T-helper 2 cell treated with Interferon-gamma antibody and Interleukin-4, amounts not matched to agents 100 ng/mL and 5 ng/mL, for 36 hours (primary cell): ENCODE data around the gene RORB. TPM values are rescaled to one million over a fixed set of nuclear protein-coding genes. Genes with fewer than 3 reads are reported as not detected.
"Not testable (repeated sequence)": the region's sequence is repeated elsewhere in the genome, so short reads cannot be mapped to it uniquely, and the experiment has no call there.

Experiments
- intact Hi-C: fragments of 100-400 bp; cut with micrococcal nuclease; formaldehyde crosslinking; loops from one replicate; pipeline ENCODE4 v1.15.1; 2023
- total RNA-seq: library from RNA; stranded (reverse); gene quantifications from 2 replicates; pipeline ENCODE4 v1.2.3, GENCODE V29; 2022

RORB gene
- total RNA-seq, 1 donor from 2014 or later = 0.14 TPM

DNA sequence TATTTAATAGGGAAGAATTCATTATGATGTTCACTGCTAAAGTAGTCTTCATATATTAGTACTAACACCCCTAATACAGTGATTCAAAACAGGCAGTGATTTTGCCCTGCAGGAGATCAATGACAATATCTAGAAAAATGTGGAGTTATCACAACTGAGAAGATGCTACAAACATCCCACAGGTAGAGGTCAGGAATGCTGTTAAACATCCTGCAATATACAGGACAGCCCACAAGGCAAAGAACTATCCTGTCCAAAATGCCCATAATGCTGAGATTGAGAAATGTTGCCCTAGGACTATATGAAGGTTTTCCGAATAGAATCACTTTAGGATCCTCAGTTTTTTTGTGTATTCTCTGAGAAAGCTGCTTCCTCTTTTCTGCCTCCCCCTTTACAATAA, 15.3 kb downstream of the RORB start:
- intact Hi-C loops = no loop called here

DNA sequence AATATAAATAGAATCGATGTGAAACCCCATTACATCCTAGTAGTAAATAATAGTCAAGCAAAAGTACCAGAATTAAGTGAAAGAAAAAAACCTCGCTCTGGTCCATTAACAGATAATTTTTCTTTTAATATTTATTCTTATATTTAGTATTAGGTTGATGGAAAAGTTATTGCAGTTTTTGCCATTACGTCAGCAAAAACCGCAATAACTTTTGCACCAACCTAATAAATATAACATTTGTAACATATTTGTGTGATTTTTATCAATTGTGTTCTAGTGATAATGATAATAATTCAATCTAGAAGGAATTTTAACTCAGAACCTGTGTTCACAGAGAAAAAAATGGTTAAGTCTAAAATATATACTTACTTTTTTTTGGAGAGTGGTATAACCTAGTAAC, 16.1 kb downstream of the RORB start:
- intact Hi-C loops = no loop called here

DNA sequence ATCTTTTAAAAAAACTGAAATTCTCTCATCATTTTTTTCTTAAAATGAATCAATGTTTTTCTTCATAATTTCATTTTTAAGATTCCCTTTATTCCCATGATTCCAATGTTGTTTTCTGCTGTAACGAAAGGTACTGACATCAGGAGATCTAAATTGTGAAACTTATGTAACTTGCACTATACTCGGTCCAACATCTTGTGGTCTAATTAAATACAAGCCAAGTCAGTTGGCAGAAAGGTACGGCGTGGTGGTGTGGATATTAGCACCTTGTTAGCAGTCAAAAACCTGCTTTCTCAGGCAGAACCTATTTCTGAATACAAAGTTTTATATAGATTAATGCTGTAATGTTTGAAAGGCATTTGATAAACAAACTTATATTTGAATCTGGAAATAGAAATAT, 20.1 kb downstream of the RORB start:
- intact Hi-C loops = no loop called here

DNA sequence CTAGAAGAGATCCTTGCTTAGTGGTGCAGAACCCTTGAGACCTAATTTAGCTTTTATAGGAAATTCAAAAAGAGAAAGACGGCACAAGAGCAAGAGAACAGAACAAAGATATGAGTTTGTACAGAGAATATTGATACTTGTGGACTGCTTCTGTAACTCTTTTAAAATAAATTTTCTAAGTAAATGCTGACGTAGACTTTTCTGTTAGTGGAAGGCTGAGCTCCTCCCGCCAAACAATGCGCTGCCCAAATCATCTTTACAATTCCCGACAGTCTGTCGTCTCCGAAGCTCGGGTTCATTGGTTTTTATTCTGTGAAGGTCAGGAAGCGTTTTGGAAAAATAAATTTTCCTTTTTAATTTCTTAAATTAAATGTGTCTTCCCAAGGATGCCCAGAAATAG, 22.3 kb downstream of the RORB start:
- intact Hi-C loops = no loop called here

DNA sequence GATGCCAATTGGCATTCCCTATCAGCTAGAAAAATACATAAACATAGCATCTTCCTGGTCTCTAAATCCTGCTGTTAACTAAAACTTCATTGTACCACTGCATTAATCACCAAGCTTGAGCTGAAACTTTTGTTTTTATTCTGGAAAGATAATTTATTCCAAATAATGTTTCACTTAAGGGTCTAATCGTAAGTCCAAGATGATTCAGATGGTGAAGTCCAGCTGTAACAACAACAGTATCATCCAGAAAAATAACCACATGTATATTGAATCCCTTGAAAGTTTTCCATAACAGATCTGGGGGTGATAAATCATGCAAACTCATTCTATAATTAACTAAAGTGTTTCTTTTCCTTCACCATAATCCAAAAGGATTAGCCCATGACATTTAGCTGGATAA, 23.9 kb downstream of the RORB start:
- intact Hi-C loops = no loop called here

DNA sequence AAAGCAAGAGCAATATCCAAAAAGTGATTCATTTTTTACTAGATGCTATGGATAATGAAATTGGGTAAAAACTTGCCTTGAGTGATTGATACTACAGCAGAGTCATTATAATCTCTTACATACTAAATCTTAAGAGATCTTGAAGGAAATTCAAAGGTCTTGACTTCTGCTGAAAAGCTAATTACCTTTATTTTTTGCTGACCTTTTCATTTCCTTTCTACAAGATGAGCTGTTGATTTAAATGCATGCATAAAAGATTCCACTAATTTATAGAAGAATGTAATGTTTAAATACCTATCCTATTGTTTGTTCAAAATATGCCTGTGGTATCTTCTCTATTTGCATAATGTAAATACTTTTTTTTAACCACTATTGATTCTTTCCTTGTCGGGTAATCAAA, 27.2 kb downstream of the RORB start:
- intact Hi-C loops = no loop called here

DNA sequence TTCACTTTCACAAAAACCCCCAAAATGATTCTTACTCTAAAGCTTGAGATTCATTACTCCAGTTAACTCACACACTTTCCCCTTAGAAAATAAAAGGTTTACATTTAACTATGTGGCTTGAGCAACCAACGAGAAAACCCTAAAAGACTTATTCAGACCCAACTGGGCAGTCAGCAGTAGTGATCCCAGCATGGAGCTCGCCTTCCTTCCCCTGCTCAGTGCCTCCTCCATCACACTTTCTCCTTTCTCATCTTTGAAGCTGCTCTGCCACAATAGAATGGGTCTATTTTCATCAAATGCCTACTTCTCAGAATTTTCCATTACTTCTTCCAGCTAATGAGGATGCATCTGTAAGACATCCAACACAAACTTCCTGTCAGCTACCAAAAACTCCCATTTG, 29.1 kb downstream of the RORB start:
- intact Hi-C loops = no loop called here

DNA sequence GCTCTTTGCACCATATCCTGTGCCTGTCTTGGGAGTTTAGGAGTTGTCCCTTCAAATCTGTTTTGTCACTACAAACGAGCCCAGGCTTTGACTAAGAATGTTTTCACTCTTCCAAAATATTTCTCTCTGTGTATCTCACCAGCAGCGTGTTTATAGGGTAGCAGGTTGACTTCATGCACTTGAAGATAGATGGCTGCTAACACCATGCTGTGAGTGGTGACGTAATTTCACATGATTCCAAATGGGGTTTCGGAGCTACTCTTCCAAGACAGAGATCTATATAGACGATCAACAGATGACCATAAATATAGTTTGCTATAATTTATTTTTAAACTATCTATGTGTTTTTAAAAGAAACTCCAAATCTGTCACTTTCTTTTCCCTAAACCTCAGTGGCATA, 30.6 kb downstream of the RORB start:
- intact Hi-C loops = no loop called here

DNA sequence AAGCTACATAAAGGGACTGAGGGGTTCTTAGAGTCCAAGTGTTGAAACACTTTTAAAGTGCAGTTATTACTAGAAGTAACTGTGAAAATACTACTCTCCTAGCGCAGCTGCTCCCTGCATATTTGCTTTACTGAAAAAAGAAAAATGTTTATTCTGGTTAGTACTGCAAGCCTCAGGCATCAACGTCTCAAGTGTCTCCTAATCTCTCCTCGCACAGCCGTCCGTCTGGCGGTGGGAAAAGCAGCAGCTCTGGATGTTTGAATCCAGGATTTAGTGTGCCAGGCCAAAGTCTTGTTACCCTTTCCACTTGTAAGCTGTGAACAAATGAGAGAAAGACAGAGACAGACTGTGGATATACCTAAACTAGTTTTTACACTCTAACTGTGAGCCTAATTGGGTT, 31.1 kb downstream of the RORB start:
- intact Hi-C loops = no loop called here

DNA sequence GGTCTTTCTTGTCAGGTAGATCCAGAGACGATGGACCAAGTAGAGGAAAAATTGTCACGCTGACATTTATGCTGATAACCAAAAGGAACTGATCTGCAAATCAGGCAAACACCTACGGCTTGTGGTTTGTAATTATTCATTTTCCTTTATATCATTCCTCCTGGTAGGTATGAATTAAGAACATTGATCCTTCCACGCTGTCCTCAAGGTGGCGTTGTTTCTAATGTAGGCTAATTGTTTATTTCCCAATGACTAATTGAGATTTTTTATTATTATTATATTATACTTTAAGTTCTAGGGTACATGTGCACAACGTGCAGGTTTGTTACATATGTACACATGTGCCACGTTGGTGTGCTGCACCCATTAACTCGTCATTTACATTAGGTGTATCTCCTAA, 33.3 kb downstream of the RORB start:
- intact Hi-C loops = not testable (repeated sequence)

DNA sequence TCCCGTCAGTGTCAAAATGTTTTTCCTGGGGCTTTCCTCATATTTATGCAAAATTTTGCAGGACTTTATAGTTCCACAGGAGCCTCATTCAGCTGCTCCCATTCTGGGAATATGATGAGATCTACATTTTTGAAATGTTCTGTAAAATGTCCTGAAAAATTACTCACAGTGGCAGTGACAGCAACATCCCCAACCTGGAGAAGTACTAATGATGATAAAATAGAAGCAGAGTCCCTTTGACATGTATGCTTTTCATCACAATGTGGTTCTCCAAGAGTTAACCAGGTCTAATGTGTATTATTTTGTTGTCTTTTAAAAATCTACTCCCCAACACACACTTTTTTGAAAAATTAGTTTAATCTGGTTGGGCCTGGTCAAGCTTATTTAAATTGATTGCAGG, 36.1 kb downstream of the RORB start:
- intact Hi-C loops = no loop called here

DNA sequence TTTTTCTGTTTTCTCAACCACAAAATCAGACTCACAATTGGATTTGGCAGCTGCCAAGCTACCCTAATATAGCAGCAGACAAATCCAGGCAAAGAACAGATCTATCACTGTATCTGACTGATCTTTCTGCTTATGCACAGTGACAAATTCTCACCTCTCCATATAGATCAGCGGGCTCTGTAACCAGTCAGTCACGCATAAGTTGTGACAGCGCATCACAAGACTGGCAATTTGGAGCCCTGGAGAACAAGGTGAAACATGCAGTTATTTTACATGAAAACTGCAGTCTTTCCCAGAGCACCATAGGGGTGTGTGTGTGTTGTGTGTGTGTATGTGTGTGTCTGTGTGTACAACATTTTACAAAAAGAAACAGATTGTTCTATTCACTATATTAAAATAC, 37.7 kb downstream of the RORB start:
- intact Hi-C loops = no loop called here

DNA sequence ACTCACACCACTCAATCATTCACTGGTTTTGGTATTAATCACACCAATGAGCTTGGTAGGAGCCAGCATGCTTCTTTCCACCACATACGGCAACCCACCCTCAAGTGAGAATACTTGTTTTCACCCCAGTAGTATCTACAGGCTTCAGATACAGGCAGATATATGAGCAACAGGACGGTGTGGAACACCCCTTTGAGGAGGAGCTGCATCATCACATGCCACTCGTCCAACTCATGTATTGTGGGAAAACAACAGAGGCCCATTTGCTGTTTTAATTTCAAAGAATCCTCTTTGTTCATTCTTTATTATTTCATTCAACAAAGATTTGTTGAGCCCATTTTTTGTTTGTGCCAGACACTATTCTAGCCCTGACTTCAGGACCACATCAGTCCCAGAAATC, 46.0 kb downstream of the RORB start:
- intact Hi-C loops = no loop called here

DNA sequence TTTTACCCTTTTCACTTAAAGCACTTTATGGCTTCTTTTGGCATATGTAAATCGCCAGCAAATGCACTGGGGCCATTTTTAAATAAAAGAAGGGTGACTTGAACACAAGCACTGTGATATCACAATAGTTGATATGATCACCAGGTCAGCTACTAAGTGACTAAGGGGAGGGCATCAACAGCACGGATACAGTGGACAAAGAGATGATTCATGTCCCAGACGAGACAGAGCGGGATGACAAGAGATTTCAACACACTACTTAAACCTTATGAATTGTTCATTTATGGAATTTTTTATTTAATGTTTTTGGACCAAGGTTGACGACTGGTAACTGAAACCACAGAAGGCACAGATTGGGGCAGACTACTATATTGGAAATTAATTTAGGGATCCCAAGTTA, 54.1 kb downstream of the RORB start:
- intact Hi-C loops = no loop called here

DNA sequence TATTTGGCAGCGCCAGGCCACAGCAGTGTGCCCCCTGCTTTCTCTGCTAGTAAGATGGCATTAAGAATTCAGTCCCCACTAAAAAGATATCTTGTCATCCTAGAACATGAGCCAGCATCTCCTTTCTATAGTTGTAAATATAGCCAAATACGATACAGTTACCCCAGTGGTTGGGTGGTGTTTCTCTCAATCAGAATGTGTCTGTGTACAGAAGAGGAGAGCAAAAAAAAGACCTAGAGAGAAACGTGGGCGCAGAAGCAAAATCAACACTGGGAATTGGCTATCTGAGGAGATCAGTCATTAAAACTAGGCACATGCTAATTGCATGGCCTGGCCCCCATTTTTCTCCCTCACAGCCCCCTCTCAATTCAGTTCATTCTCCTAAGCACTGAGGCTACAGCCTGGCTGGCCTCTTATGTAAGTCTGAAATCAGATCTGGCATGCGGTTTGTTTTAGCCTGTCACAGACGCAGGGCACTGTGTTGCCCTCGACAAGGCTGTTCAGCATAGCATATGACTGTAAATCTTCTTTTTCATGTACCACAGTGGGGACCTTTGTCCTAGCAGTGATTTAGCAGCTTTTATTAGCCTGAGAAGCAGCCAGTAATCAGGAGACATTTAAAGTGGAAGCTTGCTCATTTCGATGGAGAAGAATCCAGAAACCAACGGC, 57.8 kb downstream of the RORB start:
- intact Hi-C loops = no loop called here

DNA sequence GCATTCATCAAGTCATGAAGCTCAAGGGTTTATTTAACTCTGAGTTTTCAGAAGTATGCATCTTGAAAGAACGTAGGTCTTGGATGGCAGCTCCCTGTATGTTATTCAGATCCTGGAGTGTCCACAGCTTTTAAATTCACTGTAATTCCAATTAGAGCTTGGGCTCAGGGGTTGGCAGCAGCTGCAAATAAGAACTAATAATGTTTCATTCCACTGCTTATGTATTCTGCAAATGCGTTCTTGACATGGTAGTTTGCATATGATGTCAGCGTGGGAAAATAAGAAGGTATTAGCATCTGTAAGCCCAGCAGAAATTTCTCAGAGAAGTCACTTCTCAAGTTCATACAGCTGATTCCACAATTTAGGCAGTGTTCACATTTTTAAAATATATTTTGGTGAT, 58.4 kb downstream of the RORB start:
- intact Hi-C loops = no loop called here

DNA sequence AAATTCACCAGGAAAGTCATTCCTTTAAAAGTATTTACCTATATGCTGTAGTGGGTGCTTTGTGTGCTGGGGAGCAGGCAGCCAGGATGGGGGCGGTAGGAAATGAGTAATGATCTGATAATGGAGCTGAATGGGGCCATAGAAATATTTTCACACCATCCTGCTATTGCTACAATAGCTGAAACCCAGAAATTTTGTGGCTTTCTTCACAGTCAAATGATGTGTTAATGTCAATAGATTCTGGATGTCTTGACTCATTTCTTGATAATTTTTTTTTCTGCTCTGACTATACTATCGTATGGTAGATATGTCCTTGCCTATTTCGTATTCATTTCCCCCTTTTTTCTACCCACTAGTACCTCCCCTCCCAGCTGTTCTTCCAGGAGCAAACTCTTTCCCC, 59.5 kb downstream of the RORB start:
- intact Hi-C loops = no loop called here

DNA sequence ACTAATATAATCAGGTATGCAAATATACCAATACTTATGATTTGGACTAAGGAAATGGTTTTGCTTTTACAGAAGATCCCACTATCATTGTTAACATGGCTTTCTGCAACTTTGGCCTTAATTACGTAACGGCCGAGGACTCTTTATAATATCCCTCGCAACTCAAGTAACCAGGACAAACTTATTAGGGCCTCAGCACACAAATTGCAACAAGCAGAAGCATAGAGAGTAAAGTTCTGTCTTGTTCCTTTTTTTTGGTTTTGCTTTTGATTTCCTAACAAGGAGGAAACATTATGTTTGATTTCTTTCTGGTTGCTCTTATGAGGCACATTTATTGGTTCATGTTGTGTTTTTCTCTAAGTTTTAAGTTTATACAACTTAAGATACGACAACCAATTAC, 60.4 kb downstream of the RORB start:
- intact Hi-C loops = no loop called here

DNA sequence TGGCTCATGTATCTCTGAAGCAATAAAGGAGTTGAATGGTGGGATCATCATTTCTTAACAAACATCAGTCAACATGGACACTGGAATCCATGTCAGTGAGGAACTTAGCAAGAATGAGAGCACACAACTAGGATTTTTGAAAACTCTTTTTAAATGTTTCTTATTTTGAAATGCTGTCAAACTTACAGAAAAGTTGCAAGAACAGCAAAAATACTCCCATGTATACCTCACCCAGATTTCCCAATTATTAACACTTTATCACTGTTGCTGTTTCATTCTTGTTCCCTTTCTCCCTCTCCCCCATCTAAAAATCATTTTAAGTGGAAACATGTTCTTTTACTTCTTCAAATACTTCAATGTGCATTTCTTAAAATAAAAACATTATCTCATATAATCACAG, 65.5 kb downstream of the RORB start:
- intact Hi-C loops = no loop called here

DNA sequence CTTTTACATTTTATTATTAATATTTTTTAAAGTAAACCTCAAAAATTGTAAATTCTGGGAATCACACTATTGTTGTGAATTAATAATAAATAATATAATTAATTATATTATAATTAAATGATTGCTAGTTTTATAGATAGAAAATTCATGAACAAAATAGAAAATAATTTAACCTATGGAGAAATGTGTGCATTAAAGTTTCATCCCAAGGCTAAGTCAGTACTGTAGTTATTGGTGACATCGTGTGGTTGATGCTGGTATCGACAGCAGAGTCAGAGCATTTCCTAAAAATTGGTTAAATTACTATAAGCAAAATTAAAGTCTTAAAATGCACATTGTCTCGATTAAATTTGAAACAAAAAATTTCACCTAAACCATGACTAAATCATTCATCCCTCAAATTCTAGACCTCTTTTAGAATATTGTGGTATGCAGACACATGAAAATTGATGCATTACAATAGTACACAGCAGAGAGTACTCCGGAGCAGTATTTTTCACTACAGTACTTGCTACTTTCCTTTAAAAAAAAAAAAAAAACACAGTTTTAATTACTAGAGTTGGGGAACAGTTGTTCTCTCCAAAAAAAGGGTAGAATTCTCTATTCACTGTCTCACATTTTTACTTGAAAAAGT, 73.9 kb downstream of the RORB start:
- intact Hi-C loops = loop anchor here (1.0 to 10.0 kb wide), 3 partner anchors 174 to 1370 kb away; no protein-coding TSS in a partner anchor

DNA sequence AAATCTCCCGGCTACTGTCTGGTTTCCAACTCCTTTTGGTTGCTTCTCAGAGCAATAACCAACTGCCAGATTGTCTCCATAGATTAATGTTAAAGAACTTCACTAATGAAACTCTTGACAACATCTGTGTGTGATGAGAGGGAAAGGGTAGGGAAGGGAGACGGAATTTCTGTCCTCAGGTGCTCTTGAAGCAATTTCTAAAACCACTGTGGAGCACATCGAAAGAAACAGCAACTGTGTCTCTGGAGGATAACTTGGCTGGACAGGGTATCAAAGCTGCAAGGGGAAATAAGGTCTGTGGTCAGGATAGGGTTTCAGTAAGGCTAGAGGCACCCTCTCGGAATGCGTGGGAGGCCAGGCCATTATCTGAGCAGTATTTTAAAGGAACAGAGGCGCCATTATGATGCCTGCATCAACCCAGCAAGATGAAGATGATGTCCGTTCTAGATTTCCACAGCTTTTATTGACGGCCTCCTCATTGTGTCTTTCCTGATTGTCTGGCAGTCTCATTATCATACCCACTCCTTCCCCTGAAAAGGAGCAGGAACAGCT, 76.6 kb downstream of the RORB start:
- intact Hi-C loops = loop anchor here (10.0 kb wide), 1 partner anchor 171 kb away; no protein-coding TSS in a partner anchor

DNA sequence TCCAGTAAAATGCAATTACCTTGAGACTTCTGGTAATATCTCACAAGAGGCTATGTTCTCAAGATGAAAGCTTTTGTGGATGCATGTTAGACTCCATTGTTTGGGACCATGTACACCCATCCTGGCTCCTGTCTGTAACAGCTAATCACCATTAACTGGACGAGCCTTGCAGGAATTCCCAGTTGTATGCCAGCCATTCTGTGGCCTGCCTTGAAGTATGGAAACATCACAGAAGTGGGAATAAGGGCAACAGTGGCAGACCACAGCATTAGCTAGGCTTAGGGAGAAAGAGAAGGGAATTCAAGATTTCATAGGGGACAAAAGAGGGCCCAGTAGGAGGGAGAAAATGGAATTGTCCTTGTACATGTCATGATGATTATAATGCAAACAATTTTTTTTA, 79.0 kb downstream of the RORB start:
- intact Hi-C loops = loop anchor here (10.0 kb wide), 1 partner anchor 169 kb away; no protein-coding TSS in a partner anchor

DNA sequence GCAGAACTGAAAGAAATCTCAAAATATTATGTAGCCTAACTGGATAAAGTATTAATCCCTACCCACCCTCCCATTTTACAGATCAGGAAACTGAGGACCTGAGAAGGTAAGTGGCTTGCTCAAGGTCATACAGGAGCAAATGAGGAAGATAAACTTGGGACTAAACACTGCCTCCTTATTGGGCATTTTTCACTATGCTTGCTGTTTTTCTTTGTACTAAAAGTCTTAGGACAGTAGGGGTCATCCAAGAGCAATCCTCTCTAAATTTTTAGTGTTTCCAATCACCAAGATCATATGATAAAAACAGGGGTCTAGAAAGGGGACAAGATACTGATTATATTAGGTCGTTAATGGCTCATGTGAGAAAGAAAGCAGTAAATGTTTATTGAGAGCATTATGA, 80.8 kb downstream of the RORB start:
- intact Hi-C loops = loop anchor here (10.0 kb wide), 1 partner anchor 167 kb away; no protein-coding TSS in a partner anchor
